DOHH2 (cell line): ENCODE data around the gene CNTNAP2.

ENCODE experiments used
- CTCF ChIP-seq: fragments of 200-600 bp; sonication (generic); IDR thresholded peaks from one replicate; pipeline ENCODE4 v1.5.1; 2014; ENCODE audit warnings: antibody characterized with exemption, mild to moderate bottlenecking, low read depth, low read length; ENCODE audit not compliant: poor library complexity, severe bottlenecking
- EZH2phosphoT487 ChIP-seq: fragments of 200-600 bp; sonication (generic); IDR thresholded peaks from 2 replicates; pipeline ENCODE4 v1.6.1; 2017; ENCODE audit warnings: borderline replicate concordance, mild to moderate bottlenecking, antibody characterized with exemption, low read length, moderate library complexity, mixed read lengths

DNA sequence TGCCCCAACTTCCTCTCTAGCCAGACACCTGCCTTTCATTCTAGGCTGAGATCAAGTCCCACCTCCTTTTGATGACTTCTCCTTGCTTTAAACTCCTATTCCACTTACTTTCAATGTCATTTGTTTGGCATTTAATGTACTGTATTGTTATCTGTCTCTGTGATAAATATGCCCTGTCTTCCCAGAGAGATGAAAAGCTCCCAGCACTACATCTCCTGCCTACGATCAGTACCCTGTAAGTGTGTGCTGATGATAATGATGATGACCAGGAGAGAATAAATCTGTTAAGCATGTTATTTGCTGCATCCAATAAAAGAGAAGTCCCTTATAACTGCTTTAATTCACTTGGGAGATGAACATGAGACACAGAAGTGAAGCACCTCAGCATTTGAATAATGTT, 2106.6 kb downstream of the CNTNAP2 start:
- no peak for TF ChIP-seq CTCF
- no peak for TF ChIP-seq EZH2phosphoT487
